Measurements from ENCODE around the gene CAPN13.

- TF ChIP-seq CTCF (conservative IDR thresholded peaks at IDR 0.05; ENCODE audit: low read length) (no peak), EZH2phosphoT487 (IDR thresholded peaks at IDR 0.05; ENCODE audit: borderline replicate concordance) (no peak)
Observed at GRCh38 chr2:30738141-30738911, 68.9 kb downstream of the CAPN13 start.
